ENCODE data around the gene TROAP.
"Not testable (repeated sequence)": the region's sequence is repeated elsewhere in the genome, so short reads cannot be mapped to it uniquely, and the experiment has no call there.

TROAP gene

DNA sequence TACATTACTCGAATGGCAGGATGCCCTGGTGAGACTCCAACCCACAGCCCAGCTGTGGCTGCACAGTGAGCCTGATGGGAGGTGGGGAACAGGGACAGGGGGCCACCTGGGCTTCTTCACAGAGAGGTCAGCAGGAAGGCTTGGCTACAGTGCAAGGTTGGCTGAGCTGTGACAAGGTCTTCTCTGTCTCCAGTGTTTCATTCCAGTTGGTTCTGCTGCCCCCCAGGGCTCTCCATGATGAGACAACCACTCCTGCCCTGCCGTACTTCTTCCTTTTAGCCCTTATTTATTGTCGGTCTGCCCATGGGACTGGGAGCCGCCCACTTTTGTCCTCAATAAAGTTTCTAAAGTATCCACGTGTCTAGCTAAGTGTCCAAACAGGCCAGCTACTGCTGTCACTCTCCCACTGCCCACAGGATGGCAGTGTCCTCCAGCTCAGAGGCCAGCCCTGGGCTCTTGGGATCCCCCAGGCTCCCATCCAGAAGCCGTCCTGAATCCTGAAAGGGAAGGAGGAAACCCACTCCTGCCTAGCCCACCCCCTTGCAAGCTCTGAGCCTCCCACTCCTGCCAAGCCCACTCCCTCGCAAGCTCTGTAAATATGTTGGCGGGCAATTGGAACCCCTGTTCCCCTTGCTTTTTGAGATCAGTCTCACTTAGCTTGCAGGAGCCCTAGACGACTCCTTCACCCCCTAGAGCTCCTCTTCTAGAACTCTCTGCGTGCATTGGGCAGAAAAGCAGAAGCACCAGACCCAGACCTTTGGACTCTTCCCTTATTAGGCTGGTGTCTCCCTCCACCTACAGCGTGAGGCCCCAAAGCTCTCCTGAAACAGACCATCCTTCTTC lies 8.5 kb downstream of the TROAP start:
- Mint-ChIP-seq H3K27me3 (ENCODE audit: low read depth) (peaks cover 46% of the 10 kb centered on the region), H3K4me1 (ENCODE audit: low read depth) (peaks cover 9% of the 10 kb centered on the region), H3K27ac (no peak overlapping the region), H3K9me3 (no peaks in the 10 kb centered on the region), H3K4me3 (no peak overlapping the region), H3K36me3 (ENCODE audit: low read depth) (peaks cover 33% of the 10 kb centered on the region)

DNA sequence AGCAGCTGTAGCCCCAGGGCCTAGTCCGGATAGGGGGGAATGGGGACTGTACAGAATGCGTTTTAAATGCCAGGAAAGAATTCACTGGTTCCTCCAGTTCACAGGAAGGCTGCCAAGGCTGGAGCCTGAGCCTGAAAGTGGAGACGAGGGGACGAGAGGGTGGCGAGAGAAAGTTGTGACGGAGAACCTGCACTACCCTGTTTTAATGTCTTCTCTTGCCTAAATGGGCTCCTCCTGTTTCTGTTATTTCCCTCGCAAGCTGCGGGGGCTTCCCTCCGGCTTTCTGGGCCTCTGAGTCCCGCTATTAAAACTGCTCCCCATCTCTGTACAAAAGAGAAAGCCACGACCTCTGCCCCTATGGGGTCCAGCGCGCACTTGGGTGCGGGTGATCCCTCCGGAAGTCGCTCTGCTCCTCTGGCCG lies 9.4 kb downstream of the TROAP start:
- Mint-ChIP-seq H3K27me3 (ENCODE audit: low read depth) (peaks cover 54% of the 10 kb centered on the region), H3K4me1 (ENCODE audit: low read depth) (peaks cover 15% of the 10 kb centered on the region), H3K36me3 (ENCODE audit: low read depth) (peaks cover 30% of the 10 kb centered on the region), H3K9me3 (no peaks in the 10 kb centered on the region), H3K27ac (no peak overlapping the region), H3K4me3 (no peak overlapping the region)

DNA sequence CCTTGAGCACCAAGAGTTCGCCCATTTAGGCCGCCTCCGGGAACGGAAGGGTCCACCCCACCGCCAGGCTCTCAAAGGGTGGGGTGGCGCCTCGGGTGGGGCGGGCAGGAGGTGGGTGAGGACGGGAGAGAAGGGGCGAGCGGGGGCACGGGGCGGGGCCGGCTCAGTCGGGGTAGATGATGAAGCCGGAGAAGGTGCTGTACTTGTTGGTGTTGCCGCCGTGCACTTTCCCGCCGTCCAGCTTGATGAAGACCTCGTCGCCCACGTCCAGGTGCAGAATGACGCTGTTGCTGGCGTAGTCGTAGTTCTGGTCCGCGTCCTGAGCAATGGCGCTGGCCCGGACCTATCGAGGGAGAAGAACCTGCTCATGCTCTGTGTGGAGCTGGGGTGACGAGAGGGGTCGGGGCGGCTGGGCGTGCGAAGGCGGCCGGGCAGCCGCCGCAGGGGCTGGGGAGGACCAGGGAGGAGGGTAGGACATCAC lies 9.9 kb downstream of the TROAP start:
- H3K27me3 Mint-ChIP-seq (ENCODE audit: low read depth): peaks cover 59% of the 10 kb centered on the region
- no peaks in the 10 kb centered on the region for H3K9me3 Mint-ChIP-seq
- H3K27ac Mint-ChIP-seq: peak overlapping the region; percentile 26
- peaks cover 19% of the 10 kb centered on the region for H3K4me1 Mint-ChIP-seq (ENCODE audit: low read depth)
- peaks cover 26% of the 10 kb centered on the region for H3K36me3 Mint-ChIP-seq (ENCODE audit: low read depth)
- H3K4me3 Mint-ChIP-seq: peak overlapping the region; percentile 31

DNA sequence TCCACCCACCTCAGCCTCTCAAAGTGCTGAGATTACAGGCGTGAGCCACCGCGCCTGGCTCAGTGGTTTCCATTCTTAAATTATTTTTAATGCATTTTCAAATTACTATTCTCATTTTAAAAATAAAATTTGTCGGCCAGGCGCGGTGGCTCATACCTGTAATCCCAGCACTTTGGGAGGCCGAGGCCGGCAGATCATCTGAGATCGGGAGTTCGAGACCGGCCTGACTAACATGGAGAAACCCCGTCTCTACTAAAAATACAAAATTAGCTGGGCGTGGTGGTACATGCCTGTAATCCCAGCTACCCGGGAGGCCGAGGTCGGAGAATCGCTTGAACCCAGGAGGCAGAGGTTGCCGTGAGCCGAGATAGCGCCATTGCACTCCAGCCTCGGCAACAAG lies 10.7 kb downstream of the TROAP start:
- peaks cover 19% of the 10 kb centered on the region for H3K4me1 Mint-ChIP-seq (ENCODE audit: low read depth)
- peaks cover 68% of the 10 kb centered on the region for H3K27me3 Mint-ChIP-seq (ENCODE audit: low read depth)
- not testable (repeated sequence) for H3K27ac Mint-ChIP-seq, H3K9me3 Mint-ChIP-seq, H3K4me3 Mint-ChIP-seq
- H3K36me3 Mint-ChIP-seq (ENCODE audit: low read depth): peaks cover 26% of the 10 kb centered on the region

DNA sequence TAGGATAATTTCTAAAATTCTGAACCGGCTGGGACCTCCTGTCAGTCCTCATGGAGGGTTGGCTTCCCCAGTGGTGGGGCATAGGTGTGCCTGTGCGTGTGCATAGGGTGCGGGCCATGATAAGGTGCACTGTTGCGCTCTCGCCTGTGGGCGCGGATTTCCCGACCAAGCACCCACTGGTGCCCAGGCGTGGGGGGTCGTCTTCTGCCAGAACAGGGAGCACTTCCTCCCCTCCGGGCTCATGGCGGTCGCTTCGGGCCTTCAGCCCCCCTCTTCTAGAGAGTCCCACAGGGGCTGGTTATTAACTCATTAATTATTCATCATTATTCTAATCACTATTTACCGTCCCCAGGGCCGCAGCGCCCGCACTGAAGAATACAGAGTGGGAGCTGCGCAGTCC lies 11.2 kb downstream of the TROAP start:
- H3K4me3 Mint-ChIP-seq: no peak overlapping the region
- peaks cover 19% of the 10 kb centered on the region for H3K4me1 Mint-ChIP-seq (ENCODE audit: low read depth)
- H3K27ac Mint-ChIP-seq: no peak overlapping the region
- H3K9me3 Mint-ChIP-seq: no peaks in the 10 kb centered on the region
- peaks cover 72% of the 10 kb centered on the region for H3K27me3 Mint-ChIP-seq (ENCODE audit: low read depth)
- peaks cover 22% of the 10 kb centered on the region for H3K36me3 Mint-ChIP-seq (ENCODE audit: low read depth)

DNA sequence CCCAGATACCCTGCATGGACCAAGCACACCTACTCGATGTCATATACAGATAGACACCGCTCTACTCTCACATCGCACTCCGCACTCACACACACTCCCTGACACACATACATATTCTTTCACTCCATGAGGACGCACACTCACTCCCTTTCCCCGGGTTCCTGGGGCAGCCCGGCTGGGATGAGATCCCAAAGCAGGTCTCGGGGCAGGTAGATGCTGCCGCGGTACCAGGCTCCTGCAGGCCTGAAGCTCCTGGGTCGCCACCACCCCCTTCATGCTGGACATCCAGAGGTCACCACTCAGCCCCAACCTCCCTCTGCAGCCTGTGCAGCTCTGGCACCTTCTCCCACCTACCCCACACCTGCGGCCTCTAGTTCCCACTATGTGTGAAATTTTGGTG lies 11.6 kb downstream of the TROAP start:
- Mint-ChIP-seq H3K4me1 (ENCODE audit: low read depth) (peaks cover 19% of the 10 kb centered on the region), H3K27ac (no peak overlapping the region), H3K27me3 (ENCODE audit: low read depth) (peaks cover 77% of the 10 kb centered on the region), H3K36me3 (ENCODE audit: low read depth) (peaks cover 20% of the 10 kb centered on the region), H3K9me3 (no peaks in the 10 kb centered on the region), H3K4me3 (no peak overlapping the region)

DNA sequence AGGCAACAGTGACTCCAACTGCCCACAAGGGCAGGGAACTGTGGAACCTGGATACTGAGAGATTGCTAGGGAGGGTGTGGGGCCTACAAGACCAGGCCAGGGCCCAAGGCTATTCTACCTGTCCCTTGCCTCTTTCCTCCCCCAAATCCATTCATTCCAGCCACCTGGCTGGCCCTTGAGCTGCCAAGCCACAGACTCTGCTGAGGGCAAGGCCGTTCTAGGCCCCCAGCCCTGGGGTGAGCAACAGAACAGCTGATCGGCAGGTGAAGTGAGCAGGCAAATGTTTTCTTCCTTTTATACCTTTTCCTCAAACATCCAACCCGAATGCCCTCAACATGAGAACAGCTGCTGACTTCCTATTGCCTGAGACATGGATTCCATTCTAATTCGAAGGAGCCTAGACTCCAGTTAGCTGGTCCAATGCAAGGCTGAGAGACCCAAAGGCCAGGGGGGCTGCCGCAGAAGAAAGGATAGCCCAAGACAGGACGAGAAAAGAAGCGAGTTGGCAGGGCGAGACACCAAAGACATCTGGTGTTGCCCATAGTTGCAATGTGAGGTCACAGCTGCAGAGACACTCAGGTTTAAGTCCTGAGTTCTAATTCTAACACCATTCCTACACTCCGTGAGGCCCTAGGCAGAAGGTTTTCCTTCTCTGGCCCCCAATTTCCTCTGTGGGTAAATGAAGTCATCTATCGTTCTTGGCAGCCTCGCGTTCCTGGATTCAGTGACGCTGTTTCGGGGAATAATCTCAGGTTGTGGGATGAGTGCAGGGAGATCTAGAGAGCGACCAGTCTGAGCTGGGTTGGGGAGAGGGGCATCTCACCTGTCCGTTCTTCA lies 12.3 kb downstream of the TROAP start:
- Mint-ChIP-seq H3K4me3 (peak overlapping the region; percentile 28), H3K36me3 (ENCODE audit: low read depth) (peaks cover 18% of the 10 kb centered on the region), H3K27ac (peak overlapping the region; percentile 5), H3K9me3 (no peaks in the 10 kb centered on the region), H3K4me1 (ENCODE audit: low read depth) (peaks cover 19% of the 10 kb centered on the region), H3K27me3 (ENCODE audit: low read depth) (peaks cover 83% of the 10 kb centered on the region)

DNA sequence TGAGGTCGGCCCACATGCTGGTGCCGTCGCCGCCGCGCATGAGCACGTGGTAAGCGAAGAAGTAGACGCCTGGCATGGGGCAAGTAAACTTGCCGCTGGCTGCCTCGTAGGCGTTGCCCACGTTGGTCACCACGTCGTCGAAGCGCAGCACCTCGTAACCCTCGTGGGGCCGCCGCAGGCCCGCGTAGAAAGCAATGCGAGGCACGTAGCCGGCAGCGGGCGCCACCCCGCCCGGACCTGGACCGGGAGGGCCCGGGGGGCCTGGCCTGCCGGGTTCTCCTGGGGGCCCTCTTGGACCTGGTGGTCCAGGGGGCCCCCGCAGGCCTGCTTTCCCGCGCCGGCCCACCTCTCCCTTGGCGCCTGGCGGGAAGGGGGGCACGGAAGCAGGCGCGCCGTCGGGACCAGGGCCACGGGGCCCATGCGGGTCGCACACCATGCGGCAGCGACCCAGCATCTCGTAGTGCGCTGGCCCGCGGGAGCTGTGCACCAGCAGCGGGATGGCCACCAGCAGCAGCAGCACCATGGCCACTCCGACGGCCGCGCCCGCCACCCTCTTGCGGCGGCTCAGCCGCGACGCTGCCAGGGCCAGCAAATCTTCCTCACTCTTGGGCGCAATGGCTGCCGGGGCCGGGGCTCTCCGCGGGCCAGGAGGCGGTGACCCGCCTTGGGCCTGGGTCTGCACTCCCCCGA lies 13.0 kb downstream of the TROAP start:
- peaks cover 13% of the 10 kb centered on the region for H3K36me3 Mint-ChIP-seq (ENCODE audit: low read depth)
- H3K4me3 Mint-ChIP-seq: no peak overlapping the region
- peaks cover 91% of the 10 kb centered on the region for H3K27me3 Mint-ChIP-seq (ENCODE audit: low read depth)
- H3K9me3 Mint-ChIP-seq: no peaks in the 10 kb centered on the region
- peaks cover 21% of the 10 kb centered on the region for H3K4me1 Mint-ChIP-seq (ENCODE audit: low read depth)
- H3K27ac Mint-ChIP-seq: no peak overlapping the region

DNA sequence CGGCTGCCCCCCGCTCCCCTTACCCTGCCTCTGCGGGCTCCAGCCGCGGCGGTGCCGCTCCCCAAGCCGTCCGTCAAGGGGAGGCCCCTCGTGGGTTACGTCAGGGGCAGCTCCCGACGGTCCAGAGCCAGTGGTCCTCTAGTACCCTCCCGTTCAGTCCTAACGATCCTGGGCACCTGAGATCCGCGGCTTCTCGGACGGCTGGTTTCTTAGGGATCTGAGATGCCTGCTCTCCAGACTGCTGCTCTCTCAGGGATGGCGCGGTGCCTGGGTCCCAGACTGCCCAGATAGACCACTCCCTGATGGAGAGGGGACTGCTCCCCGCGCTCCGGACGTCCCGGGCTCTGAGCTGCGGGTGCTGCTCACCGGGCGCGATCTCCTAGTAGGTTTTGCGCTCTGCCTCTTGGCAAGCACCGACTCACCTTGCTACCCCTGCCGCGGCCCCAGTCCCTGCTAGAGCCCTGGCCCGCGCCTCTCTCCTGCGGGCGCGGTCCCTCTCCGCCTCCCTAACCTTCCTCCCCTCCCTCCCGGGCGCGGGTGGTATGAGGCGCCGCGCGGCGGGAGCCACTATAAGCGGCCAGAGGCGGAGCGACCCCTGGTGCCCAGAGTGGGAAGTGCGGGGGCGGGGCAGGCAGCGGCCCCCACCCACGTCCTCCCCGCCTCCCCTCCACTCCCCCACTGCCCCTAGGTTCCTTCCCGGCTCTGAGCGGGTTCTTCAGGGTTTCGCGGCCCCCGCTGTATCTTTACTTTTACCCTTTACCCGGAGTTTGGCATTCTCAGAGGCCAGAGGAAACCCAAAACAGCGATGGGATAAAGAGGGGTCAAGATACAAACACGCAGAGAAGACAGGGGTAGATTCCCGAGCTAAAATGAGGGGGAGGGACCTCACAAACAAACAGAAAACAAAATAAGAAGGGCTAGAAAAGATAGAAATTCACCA lies 13.9 kb downstream of the TROAP start, which contains the start of gene C1QL4:
C1QL4 (minus strand) TSS at position 544 of the 940 bp plus-strand sequence. CDS start 711 bp downstream, outside the sequence.
- Mint-ChIP-seq H3K4me3 (peak within 1 kb of the TSS; percentile 36), H3K27ac (no peak within 1 kb of the TSS), H3K36me3 (ENCODE audit: low read depth) (peaks cover 7% of the 10 kb centered on the region), H3K4me1 (ENCODE audit: low read depth) (peaks cover 21% of the 10 kb centered on the region), H3K27me3 (ENCODE audit: low read depth) (peaks cover 94% of the 10 kb centered on the region), H3K9me3 (no peaks in the 10 kb centered on the region)

DNA sequence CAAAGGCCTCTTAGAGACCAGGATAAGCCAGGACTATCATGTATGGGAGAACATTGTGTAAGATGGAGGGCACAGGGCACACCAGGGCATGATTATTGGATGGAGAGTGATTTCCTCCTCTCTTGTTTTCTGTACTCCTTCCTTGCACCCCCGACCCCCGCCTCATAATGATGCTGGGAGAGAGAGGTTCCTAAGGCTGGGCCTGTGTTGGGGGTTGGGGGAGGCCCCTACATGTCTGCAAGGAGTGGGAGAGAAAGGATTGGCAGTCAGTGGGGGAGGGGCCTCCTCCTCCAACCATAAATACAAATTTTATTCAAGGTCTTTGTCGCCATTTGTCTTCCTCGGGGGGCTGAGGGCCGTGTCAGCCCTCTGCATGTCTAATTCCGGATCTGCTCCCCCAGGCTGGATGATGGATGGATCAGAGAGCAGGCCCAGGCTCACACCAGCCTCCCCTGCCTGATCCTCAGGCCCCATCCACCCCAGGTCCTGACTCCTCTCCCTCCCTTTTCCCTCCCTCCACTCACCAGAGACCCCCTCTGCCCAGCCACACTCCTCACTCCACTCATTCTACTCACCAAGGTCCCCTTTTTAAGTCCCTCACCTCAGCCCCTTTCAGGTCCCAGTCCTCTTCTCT lies 15.9 kb downstream of the TROAP start:
- Mint-ChIP-seq H3K27ac (no peak overlapping the region), H3K4me3 (no peak overlapping the region), H3K27me3 (ENCODE audit: low read depth) (peaks cover 91% of the 10 kb centered on the region), H3K4me1 (ENCODE audit: low read depth) (peaks cover 27% of the 10 kb centered on the region), H3K36me3 (ENCODE audit: low read depth) (peaks cover 3% of the 10 kb centered on the region), H3K9me3 (no peaks in the 10 kb centered on the region)

DNA sequence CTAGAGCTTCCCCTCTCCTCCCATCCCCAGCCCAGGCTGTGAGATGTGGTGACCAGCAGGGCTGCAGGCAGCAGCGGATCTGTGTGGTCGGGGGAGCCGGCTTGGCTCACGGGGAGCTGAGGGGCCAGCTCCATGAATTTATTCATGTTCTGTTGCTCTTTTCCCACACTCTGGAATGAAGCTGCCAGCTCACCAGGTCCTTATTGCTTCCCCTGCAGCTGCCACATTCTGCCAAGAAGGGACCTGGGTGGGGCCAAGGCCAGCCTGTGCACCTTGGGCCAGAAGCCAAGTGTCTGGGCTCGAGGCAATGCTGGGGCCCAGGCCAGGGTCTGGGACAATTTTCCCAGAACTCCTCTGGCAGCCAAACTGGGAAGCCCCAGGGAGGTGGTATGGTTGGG lies 16.4 kb downstream of the TROAP start:
- no peaks in the 10 kb centered on the region for H3K9me3 Mint-ChIP-seq
- H3K4me3 Mint-ChIP-seq: no peak overlapping the region
- peaks cover 3% of the 10 kb centered on the region for H3K36me3 Mint-ChIP-seq (ENCODE audit: low read depth)
- peaks cover 27% of the 10 kb centered on the region for H3K4me1 Mint-ChIP-seq (ENCODE audit: low read depth)
- no peak overlapping the region for H3K27ac Mint-ChIP-seq
- peaks cover 91% of the 10 kb centered on the region for H3K27me3 Mint-ChIP-seq (ENCODE audit: low read depth)

DNA sequence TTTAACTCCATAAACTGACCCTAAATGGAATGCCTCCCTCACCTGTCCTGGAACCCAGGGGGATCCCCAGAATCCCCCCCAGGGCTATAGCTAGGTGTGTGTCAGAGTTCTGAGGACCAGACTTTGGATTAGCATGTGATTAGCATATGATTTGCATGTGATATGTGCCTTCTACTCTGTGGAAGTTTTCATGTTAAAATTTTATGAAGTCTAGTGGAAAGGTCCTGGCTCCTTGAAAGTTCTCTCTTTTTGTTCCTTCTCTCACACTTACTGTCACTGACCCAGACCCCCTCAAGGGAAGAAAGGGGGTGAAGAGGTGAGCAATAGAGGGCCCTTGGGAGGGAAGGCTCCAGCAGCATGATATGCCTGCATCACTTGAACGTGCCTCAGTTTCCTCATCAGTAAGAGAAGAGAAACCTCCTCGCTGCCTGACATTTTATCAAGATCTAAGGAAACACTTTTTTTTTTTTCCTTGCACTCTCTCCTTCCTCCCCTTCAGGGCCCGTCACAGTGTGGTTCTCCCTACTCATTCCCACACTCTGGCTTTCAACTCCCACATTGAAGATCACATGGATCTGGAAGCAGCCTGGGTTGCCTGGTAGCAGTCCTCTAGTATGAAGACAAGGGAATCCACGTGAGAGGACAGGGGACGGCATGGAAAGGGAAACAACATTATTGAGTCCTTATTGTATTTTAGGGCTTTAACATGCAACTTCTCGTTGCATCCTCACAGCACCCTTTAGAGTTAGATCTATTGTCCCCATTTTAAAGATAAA lies 17.2 kb downstream of the TROAP start:
- Mint-ChIP-seq H3K4me1 (ENCODE audit: low read depth) (peaks cover 23% of the 10 kb centered on the region), H3K4me3 (no peak overlapping the region), H3K36me3 (ENCODE audit: low read depth) (no peaks in the 10 kb centered on the region), H3K27me3 (ENCODE audit: low read depth) (peaks cover 89% of the 10 kb centered on the region), H3K27ac (no peak overlapping the region), H3K9me3 (no peaks in the 10 kb centered on the region)

All from T-helper 1 cell treated with Interleukin-12 subunit alpha and Interleukin-12 subunit beta and Interleukin-4 antibody, amounts not matched to agents 30 μg/mL and 1 μg/mL, for 36 hours (primary cell).